ENCODE results near the gene DGKQ.

Gene DGKQ

DNA sequence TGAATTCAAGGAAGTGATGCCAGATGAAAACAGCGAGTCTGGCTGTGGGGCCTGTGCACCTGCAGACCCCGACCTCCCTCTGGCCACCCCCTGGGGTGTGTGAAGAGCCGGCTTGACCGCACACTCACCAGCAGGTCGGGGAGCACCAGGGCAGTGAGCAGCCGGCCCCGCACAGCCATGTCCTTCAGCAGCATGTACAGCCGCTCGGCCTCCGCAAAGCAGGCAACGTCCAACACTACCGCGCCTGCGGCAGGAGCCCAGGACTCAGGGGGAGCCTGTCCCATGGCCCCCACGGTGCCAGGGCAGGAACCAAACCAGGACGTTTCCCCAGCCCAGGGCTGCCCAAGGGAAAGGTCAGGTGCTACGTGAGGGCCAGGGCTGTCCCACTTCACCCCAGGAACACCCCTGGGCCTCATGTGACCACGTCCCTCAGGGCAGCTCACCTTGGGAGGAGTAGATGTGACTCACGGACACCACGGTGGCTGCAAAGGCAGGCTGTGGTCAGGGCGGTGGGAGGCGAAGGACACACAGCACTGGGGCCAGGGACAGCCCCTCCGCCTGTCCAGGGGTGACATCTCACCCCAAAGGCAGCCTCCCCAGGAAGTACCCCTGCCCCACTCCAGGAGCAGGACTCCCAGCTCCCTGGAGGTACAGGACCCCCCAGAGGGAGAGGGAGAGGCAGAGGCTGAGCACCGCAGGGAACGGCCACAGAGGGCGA lies 8.2 kb downstream of the DGKQ start:
- Histone ChIP-seq H3K36me3 (replicated peaks; ENCODE audit: low read depth, low read length) (no peaks in the 10 kb centered on the region), H3K27me3 (ENCODE audit: low read depth, low read length) (no peaks in the 10 kb centered on the region), H4K20me1 (ENCODE audit: insufficient read depth, low read length) (no peaks in the 10 kb centered on the region), H3K9ac (ENCODE audit: low read length) (no peak overlapping the region), H3K27ac (ENCODE audit: low read length) (no peak overlapping the region), H3K9me3 (ENCODE audit: insufficient read depth, low read length) (no peaks in the 10 kb centered on the region), H3K79me2 (ENCODE audit: low read length) (no peaks in the 10 kb centered on the region), H3K4me2 (ENCODE audit: low read length) (no peak overlapping the region), H2AFZ (ENCODE audit: low read depth, low read length) (no peak overlapping the region), H3K4me3 (ENCODE audit: low read length) (no peak overlapping the region), H3K4me1 (ENCODE audit: low read length) (no peaks in the 10 kb centered on the region)
- TF ChIP-seq, protein P1, sequence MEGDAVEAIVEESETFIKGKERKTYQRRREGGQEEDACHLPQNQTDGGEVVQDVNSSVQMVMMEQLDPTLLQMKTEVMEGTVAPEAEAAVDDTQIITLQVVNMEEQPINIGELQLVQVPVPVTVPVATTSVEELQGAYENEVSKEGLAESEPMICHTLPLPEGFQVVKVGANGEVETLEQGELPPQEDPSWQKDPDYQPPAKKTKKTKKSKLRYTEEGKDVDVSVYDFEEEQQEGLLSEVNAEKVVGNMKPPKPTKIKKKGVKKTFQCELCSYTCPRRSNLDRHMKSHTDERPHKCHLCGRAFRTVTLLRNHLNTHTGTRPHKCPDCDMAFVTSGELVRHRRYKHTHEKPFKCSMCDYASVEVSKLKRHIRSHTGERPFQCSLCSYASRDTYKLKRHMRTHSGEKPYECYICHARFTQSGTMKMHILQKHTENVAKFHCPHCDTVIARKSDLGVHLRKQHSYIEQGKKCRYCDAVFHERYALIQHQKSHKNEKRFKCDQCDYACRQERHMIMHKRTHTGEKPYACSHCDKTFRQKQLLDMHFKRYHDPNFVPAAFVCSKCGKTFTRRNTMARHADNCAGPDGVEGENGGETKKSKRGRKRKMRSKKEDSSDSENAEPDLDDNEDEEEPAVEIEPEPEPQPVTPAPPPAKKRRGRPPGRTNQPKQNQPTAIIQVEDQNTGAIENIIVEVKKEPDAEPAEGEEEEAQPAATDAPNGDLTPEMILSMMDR (IDR thresholded peaks at IDR 0.05; ENCODE audit: low read depth, low read length): no peak
- TF ChIP-seq EZH2phosphoT487 (IDR thresholded peaks at IDR 0.05; ENCODE audit: low read depth): no peak

DNA sequence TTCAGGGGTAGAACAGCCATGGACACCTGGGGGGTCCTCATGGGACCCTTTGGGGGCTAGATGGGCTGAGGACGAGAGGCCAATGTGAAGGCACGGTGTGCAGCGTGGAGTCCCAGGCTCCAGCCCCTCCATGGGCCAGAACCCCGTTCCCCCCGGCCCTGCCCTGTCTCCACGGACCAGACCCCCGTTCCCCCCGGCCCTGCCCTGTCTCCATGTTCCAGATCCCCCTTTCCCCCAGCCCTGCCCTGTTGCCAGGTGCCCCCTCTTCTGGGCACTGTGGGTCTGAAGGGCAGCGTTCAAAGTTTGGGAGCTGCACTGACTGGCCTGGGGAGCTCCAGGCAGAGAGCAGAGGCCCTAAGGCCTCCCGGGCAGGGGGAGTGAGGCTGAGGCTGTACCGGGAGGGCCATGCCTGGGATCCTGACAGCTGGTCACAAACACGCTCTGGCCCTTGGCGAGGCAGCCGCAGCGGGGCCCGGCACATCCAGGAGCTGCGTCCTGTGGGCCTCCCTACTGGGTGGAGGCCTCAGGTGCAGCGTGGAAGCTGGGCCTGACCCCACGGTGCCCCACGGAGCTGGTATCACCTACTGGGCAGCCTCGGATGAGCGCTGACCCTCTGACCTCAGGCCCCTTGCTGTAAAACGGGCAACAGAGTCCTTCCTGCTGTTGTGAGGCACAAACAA lies 8.9 kb downstream of the DGKQ start:
- Histone ChIP-seq H3K4me3 (ENCODE audit: low read length) (no peak overlapping the region), H3K27me3 (ENCODE audit: low read depth, low read length) (no peaks in the 10 kb centered on the region), H3K9me3 (ENCODE audit: insufficient read depth, low read length) (no peaks in the 10 kb centered on the region), H3K4me1 (ENCODE audit: low read length) (no peaks in the 10 kb centered on the region), H3K4me2 (ENCODE audit: low read length) (no peak overlapping the region), H3K27ac (ENCODE audit: low read length) (no peak overlapping the region), H2AFZ (ENCODE audit: low read depth, low read length) (no peak overlapping the region), H3K9ac (ENCODE audit: low read length) (no peak overlapping the region), H3K36me3 (replicated peaks; ENCODE audit: low read depth, low read length) (no peaks in the 10 kb centered on the region), H3K79me2 (ENCODE audit: low read length) (no peaks in the 10 kb centered on the region), H4K20me1 (ENCODE audit: insufficient read depth, low read length) (no peaks in the 10 kb centered on the region)
- no peak for TF ChIP-seq EZH2phosphoT487 (IDR thresholded peaks at IDR 0.05; ENCODE audit: low read depth)
- TF ChIP-seq, protein P1 (IDR thresholded peaks at IDR 0.05; ENCODE audit: low read depth, low read length): no peak

DNA sequence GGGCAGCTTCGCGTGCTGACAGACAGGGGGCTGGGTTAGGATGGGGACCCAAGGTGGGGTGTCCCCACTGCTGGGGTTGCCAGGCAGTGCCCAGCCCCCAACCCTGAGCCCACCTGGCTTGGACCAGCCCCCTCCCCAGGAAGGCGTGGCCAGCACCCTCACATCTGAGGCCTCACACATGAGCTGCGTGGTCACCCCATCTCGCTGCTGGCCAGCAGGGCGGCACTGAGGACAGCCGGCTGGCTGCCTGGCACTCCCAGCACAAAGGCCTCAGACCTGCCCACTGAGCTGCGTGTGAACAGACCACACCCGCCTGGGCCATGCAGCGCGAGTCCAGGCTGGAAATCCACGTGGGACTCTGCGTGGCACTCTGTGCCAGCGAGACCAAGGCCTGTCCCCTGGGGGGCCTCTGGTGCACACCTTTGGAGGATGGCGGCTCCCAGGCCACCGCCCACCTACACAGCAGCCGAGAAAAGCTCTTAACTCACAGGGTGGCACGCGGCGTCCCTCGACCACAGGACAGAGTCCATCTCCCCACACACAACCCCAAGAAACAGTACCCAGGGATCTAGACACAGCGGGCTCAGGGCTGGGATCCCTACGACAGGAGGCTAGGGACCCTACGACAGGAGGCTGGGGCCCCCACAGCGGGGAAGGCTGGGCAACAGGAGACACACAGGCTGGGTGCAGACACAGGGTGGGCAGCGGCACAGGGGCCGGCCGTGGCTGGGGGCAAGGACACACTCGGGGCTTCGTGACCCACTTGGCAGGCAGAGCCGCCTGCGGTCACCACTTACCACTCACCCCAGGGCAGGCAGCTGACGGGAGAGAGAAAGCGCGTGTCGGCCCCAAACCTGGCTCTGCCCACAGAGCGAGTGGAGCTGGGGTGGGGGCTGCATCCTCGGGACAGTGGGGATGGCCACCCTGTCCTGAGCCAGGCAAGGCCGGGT lies 9.8 kb downstream of the DGKQ start:
- TF ChIP-seq, protein P1 (IDR thresholded peaks at IDR 0.05; ENCODE audit: low read depth, low read length): no peak
- TF ChIP-seq EZH2phosphoT487 (IDR thresholded peaks at IDR 0.05; ENCODE audit: low read depth): no peak
- Histone ChIP-seq H3K4me2 (ENCODE audit: low read length) (no peak overlapping the region), H3K27ac (ENCODE audit: low read length) (no peak overlapping the region), H2AFZ (ENCODE audit: low read depth, low read length) (no peak overlapping the region), H3K9me3 (ENCODE audit: insufficient read depth, low read length) (no peaks in the 10 kb centered on the region), H3K27me3 (ENCODE audit: low read depth, low read length) (no peaks in the 10 kb centered on the region), H4K20me1 (ENCODE audit: insufficient read depth, low read length) (no peaks in the 10 kb centered on the region), H3K9ac (ENCODE audit: low read length) (no peak overlapping the region), H3K4me1 (ENCODE audit: low read length) (no peaks in the 10 kb centered on the region), H3K4me3 (ENCODE audit: low read length) (no peak overlapping the region), H3K36me3 (replicated peaks; ENCODE audit: low read depth, low read length) (no peaks in the 10 kb centered on the region), H3K79me2 (ENCODE audit: low read length) (no peaks in the 10 kb centered on the region)
